ENCODE measurements around the gene HS3ST3B1.

HS3ST3B1 gene

GRCh38 chr17:14346801-14347200 lies 45.9 kb downstream of the HS3ST3B1 start:
- Histone ChIP-seq H3K27me3 (replicated peaks; ENCODE audit: control insufficient read depth, insufficient read depth, low read length, poor library complexity, severe bottlenecking) (no peaks in the 10 kb centered on the region), H3K9me3 (ENCODE audit: control insufficient read depth, low read length) (no peaks in the 10 kb centered on the region), H3K4me1 (ENCODE audit: control insufficient read depth, insufficient read depth, low read length, poor library complexity, severe bottlenecking) (no peaks in the 10 kb centered on the region), H3K27ac (ENCODE audit: insufficient read depth, low read length, poor library complexity, severe bottlenecking) (no peak overlapping the region), H3K4me3 (ENCODE audit: insufficient read depth, low read depth, low read length, poor library complexity, severe bottlenecking) (no peak overlapping the region), H3K36me3 (ENCODE audit: control insufficient read depth, insufficient read depth, low read length) (peaks cover 21% of the 10 kb centered on the region)
- no peak for DNase-seq

GRCh38 chr17:14351493-14351892 lies 50.6 kb downstream of the HS3ST3B1 start:
- no peak overlapping the region for H3K27ac ChIP-seq (ENCODE audit: insufficient read depth, low read length, poor library complexity, severe bottlenecking)
- H3K36me3 ChIP-seq (ENCODE audit: control insufficient read depth, insufficient read depth, low read length) = peaks cover 9% of the 10 kb centered on the region
- no peaks in the 10 kb centered on the region for H3K9me3 ChIP-seq (ENCODE audit: control insufficient read depth, low read length)
- H3K4me3 ChIP-seq (ENCODE audit: insufficient read depth, low read depth, low read length, poor library complexity, severe bottlenecking) = no peak overlapping the region
- no peak for DNase-seq
- no peaks in the 10 kb centered on the region for H3K4me1 ChIP-seq (ENCODE audit: control insufficient read depth, insufficient read depth, low read length, poor library complexity, severe bottlenecking)
- H3K27me3 ChIP-seq (replicated peaks; ENCODE audit: control insufficient read depth, insufficient read depth, low read length, poor library complexity, severe bottlenecking) = no peaks in the 10 kb centered on the region

- peaks cover 5% of the 10 kb centered on the region for H3K36me3 ChIP-seq (ENCODE audit: control insufficient read depth, insufficient read depth, low read length)
- H3K4me3 ChIP-seq (ENCODE audit: insufficient read depth, low read depth, low read length, poor library complexity, severe bottlenecking) = no peak overlapping the region
- no peaks in the 10 kb centered on the region for H3K27me3 ChIP-seq (replicated peaks; ENCODE audit: control insufficient read depth, insufficient read depth, low read length, poor library complexity, severe bottlenecking)
- H3K27ac ChIP-seq (ENCODE audit: insufficient read depth, low read length, poor library complexity, severe bottlenecking) = no peak overlapping the region
- no peak for DNase-seq
- no peaks in the 10 kb centered on the region for H3K9me3 ChIP-seq (ENCODE audit: control insufficient read depth, low read length)
- H3K4me1 ChIP-seq (ENCODE audit: control insufficient read depth, insufficient read depth, low read length, poor library complexity, severe bottlenecking) = no peaks in the 10 kb centered on the region
Measured at GRCh38 chr17:14352136-14352535, 51.3 kb downstream of the HS3ST3B1 start.

GRCh38 chr17:14353861-14354474 lies 53.1 kb downstream of the HS3ST3B1 start:
- H3K27me3 ChIP-seq (replicated peaks; ENCODE audit: control insufficient read depth, insufficient read depth, low read length, poor library complexity, severe bottlenecking) = no peaks in the 10 kb centered on the region

GRCh38 chr17:14354807-14355206 lies 53.9 kb downstream of the HS3ST3B1 start:
- no peaks in the 10 kb centered on the region for H3K4me1 ChIP-seq (ENCODE audit: control insufficient read depth, insufficient read depth, low read length, poor library complexity, severe bottlenecking)
- no peak overlapping the region for H3K27ac ChIP-seq (ENCODE audit: insufficient read depth, low read length, poor library complexity, severe bottlenecking)
- H3K4me3 ChIP-seq (ENCODE audit: insufficient read depth, low read depth, low read length, poor library complexity, severe bottlenecking) = no peak overlapping the region
- H3K36me3 ChIP-seq (ENCODE audit: control insufficient read depth, insufficient read depth, low read length) = no peaks in the 10 kb centered on the region
- no peaks in the 10 kb centered on the region for H3K9me3 ChIP-seq (ENCODE audit: control insufficient read depth, low read length)
- no peak for DNase-seq
- H3K27me3 ChIP-seq (replicated peaks; ENCODE audit: control insufficient read depth, insufficient read depth, low read length, poor library complexity, severe bottlenecking) = no peaks in the 10 kb centered on the region

More at GRCh38 chr17:14353861-14354474, 53.1 kb downstream of the HS3ST3B1 start:
- DNase-seq = no peak
- no peaks in the 10 kb centered on the region for H3K4me1 ChIP-seq (ENCODE audit: control insufficient read depth, insufficient read depth, low read length, poor library complexity, severe bottlenecking)
- no peak overlapping the region for H3K27ac ChIP-seq (ENCODE audit: insufficient read depth, low read length, poor library complexity, severe bottlenecking)
- H3K4me3 ChIP-seq (ENCODE audit: insufficient read depth, low read depth, low read length, poor library complexity, severe bottlenecking) = no peak overlapping the region
- H3K9me3 ChIP-seq (ENCODE audit: control insufficient read depth, low read length) = no peaks in the 10 kb centered on the region
- no peaks in the 10 kb centered on the region for H3K36me3 ChIP-seq (ENCODE audit: control insufficient read depth, insufficient read depth, low read length)

GRCh38 chr17:14355556-14355955 lies 54.7 kb downstream of the HS3ST3B1 start:
- H3K36me3 ChIP-seq (ENCODE audit: control insufficient read depth, insufficient read depth, low read length) = no peaks in the 10 kb centered on the region
- H3K27me3 ChIP-seq (replicated peaks; ENCODE audit: control insufficient read depth, insufficient read depth, low read length, poor library complexity, severe bottlenecking) = no peaks in the 10 kb centered on the region
- H3K9me3 ChIP-seq (ENCODE audit: control insufficient read depth, low read length) = no peaks in the 10 kb centered on the region
- no peaks in the 10 kb centered on the region for H3K4me1 ChIP-seq (ENCODE audit: control insufficient read depth, insufficient read depth, low read length, poor library complexity, severe bottlenecking)
- no peak for DNase-seq
- H3K27ac ChIP-seq (ENCODE audit: insufficient read depth, low read length, poor library complexity, severe bottlenecking) = no peak overlapping the region
- no peak overlapping the region for H3K4me3 ChIP-seq (ENCODE audit: insufficient read depth, low read depth, low read length, poor library complexity, severe bottlenecking)

GRCh38 chr17:14359163-14360020 lies 58.5 kb downstream of the HS3ST3B1 start:
- no peaks in the 10 kb centered on the region for H3K27me3 ChIP-seq (replicated peaks; ENCODE audit: control insufficient read depth, insufficient read depth, low read length, poor library complexity, severe bottlenecking)
- H3K36me3 ChIP-seq (ENCODE audit: control insufficient read depth, insufficient read depth, low read length) = no peaks in the 10 kb centered on the region
- H3K27ac ChIP-seq (ENCODE audit: insufficient read depth, low read length, poor library complexity, severe bottlenecking) = no peak overlapping the region
- peak in 1 of 3 donors; percentile 4 for DNase-seq
- H3K4me3 ChIP-seq (ENCODE audit: insufficient read depth, low read depth, low read length, poor library complexity, severe bottlenecking) = no peak overlapping the region
- no peaks in the 10 kb centered on the region for H3K9me3 ChIP-seq (ENCODE audit: control insufficient read depth, low read length)
- H3K4me1 ChIP-seq (ENCODE audit: control insufficient read depth, insufficient read depth, low read length, poor library complexity, severe bottlenecking) = no peaks in the 10 kb centered on the region

- DNase-seq = no peak
- Histone ChIP-seq H3K27me3 (replicated peaks; ENCODE audit: control insufficient read depth, insufficient read depth, low read length, poor library complexity, severe bottlenecking) (no peaks in the 10 kb centered on the region), H3K36me3 (ENCODE audit: control insufficient read depth, insufficient read depth, low read length) (no peaks in the 10 kb centered on the region), H3K27ac (ENCODE audit: insufficient read depth, low read length, poor library complexity, severe bottlenecking) (no peak overlapping the region), H3K9me3 (ENCODE audit: control insufficient read depth, low read length) (no peaks in the 10 kb centered on the region), H3K4me1 (ENCODE audit: control insufficient read depth, insufficient read depth, low read length, poor library complexity, severe bottlenecking) (no peaks in the 10 kb centered on the region), H3K4me3 (ENCODE audit: insufficient read depth, low read depth, low read length, poor library complexity, severe bottlenecking) (no peak overlapping the region)
Measured at GRCh38 chr17:14360856-14361255, 60.0 kb downstream of the HS3ST3B1 start.

GRCh38 chr17:14361470-14361869 lies 60.6 kb downstream of the HS3ST3B1 start:
- Histone ChIP-seq H3K4me3 (ENCODE audit: insufficient read depth, low read depth, low read length, poor library complexity, severe bottlenecking) (no peak overlapping the region), H3K4me1 (ENCODE audit: control insufficient read depth, insufficient read depth, low read length, poor library complexity, severe bottlenecking) (no peaks in the 10 kb centered on the region), H3K27me3 (replicated peaks; ENCODE audit: control insufficient read depth, insufficient read depth, low read length, poor library complexity, severe bottlenecking) (no peaks in the 10 kb centered on the region), H3K9me3 (ENCODE audit: control insufficient read depth, low read length) (no peaks in the 10 kb centered on the region), H3K27ac (ENCODE audit: insufficient read depth, low read length, poor library complexity, severe bottlenecking) (no peak overlapping the region), H3K36me3 (ENCODE audit: control insufficient read depth, insufficient read depth, low read length) (no peaks in the 10 kb centered on the region)
- no peak for DNase-seq

- H3K4me1 ChIP-seq (ENCODE audit: control insufficient read depth, insufficient read depth, low read length, poor library complexity, severe bottlenecking) = no peaks in the 10 kb centered on the region
- H3K4me3 ChIP-seq (ENCODE audit: insufficient read depth, low read depth, low read length, poor library complexity, severe bottlenecking) = no peak overlapping the region
- no peak for DNase-seq
- H3K27ac ChIP-seq (ENCODE audit: insufficient read depth, low read length, poor library complexity, severe bottlenecking) = no peak overlapping the region
- no peaks in the 10 kb centered on the region for H3K9me3 ChIP-seq (ENCODE audit: control insufficient read depth, low read length)
- no peaks in the 10 kb centered on the region for H3K36me3 ChIP-seq (ENCODE audit: control insufficient read depth, insufficient read depth, low read length)
- H3K27me3 ChIP-seq (replicated peaks; ENCODE audit: control insufficient read depth, insufficient read depth, low read length, poor library complexity, severe bottlenecking) = no peaks in the 10 kb centered on the region
Measured at GRCh38 chr17:14361945-14362508, 61.1 kb downstream of the HS3ST3B1 start.

All from effector memory CD4-positive, alpha-beta T cell (primary cell).